DND-41 (cell line): ENCODE measurements around the gene TRMT1L.
A peak's percentile ranks its signal among the peaks of the same experiment; 100 is the strongest.

Source experiments
- ATAC-seq: fragments of 200-7000 bp; cut with Tn5 transposase; 3 replicates; pipeline ENCODE4 v1.9.1; 2021; ENCODE audit warnings: low read depth; ENCODE audit not compliant: insufficient read depth
- DNase-seq: peaks from one replicate; pipeline ENCODE4 v3.0.0-alpha.2; 2020
- H2AFZ ChIP-seq: 2 replicates; pipeline ENCODE4 v1.6.0; 2012; ENCODE audit warnings: low read depth, low read length
- H3K27ac ChIP-seq: 2 replicates; pipeline ENCODE4 v1.5.1; 2012; ENCODE audit warnings: low read length, inconsistent platforms
- H3K27me3 ChIP-seq: fragments of 200-600 bp; sonication (generic); 2 replicates; pipeline ENCODE4 v1.6.0; 2012; ENCODE audit warnings: low read length, mild to moderate bottlenecking, inconsistent platforms; ENCODE audit not compliant: insufficient read depth, poor library complexity
- H3K36me3 ChIP-seq: 2 replicates; pipeline ENCODE4 v1.5.1; 2012; ENCODE audit warnings: low read length, inconsistent platforms; ENCODE audit not compliant: insufficient read depth
- H3K4me1 ChIP-seq: 2 replicates; pipeline ENCODE4 v1.5.1; 2012; ENCODE audit warnings: mild to moderate bottlenecking, low read length; ENCODE audit not compliant: insufficient read depth
- H3K4me2 ChIP-seq: 2 replicates; pipeline ENCODE4 v1.6.0; 2012; ENCODE audit warnings: mild to moderate bottlenecking, moderate library complexity, low read length, inconsistent platforms; ENCODE audit not compliant: insufficient read depth
- H3K4me3 ChIP-seq, 2 experiments: fragments of 200-600 bp in 1 of 2; shearing (Covaris generic) in 1 of 2; 2 replicates each; pipeline ENCODE4 v1.5.1; 2012 to 2016; ENCODE audit warnings: inconsistent platforms in 2 of 2, low read length in 2 of 2, mild to moderate bottlenecking in 2 of 2, low read depth in 1 of 2, moderate library complexity in 1 of 2
- H3K79me2 ChIP-seq: 2 replicates; pipeline ENCODE4 v1.6.0; 2012; ENCODE audit warnings: low read length, inconsistent platforms; ENCODE audit not compliant: insufficient read depth
- H3K9ac ChIP-seq: 2 replicates; pipeline ENCODE4 v1.6.0; 2012; ENCODE audit warnings: low read depth, mild to moderate bottlenecking, inconsistent platforms, low read length, moderate library complexity
- H3K9me3 ChIP-seq: 2 replicates; pipeline ENCODE4 v1.5.1; 2012; ENCODE audit warnings: low read length, moderate library complexity, mild to moderate bottlenecking, inconsistent platforms; ENCODE audit not compliant: insufficient read depth, severe bottlenecking
- H4K20me1 ChIP-seq: 2 replicates; pipeline ENCODE4 v1.6.0; 2012; ENCODE audit warnings: low read length; ENCODE audit not compliant: insufficient read depth
- EZH2 ChIP-seq: IDR thresholded peaks from 3 replicates; pipeline ENCODE4 v1.6.1; 2012; ENCODE audit warnings: borderline replicate concordance, low read depth, mild to moderate bottlenecking, moderate library complexity, low read length, inconsistent platforms; ENCODE audit not compliant: severe bottlenecking
- TF ChIP-seq, protein P1 (sequence below): IDR thresholded peaks from 2 replicates; pipeline ENCODE4 v1.5.1; 2012; ENCODE audit warnings: borderline replicate concordance, low read length, moderate library complexity, mild to moderate bottlenecking; ENCODE audit not compliant: poor library complexity, severe bottlenecking; ENCODE audit errors: extremely low read depth

Gene TRMT1L

DNA sequence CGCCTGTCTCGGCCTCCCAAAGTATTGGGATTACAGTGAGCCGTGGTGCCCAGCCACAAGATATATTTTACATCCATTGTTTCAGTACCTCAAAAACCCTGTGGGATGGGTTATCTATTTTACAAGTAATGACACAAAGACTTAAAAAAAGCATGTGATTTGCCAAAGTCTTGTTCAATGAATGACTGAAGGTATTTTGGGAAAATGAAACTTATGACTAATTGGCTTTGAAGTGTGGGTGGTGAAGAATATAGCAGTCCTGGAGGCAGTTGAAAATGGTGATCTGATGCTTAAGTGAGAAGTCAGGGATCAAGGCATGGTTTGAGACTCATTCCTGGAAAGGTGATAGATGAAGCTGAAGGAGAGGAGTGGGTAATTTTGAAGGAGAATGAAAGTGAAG is 3.2 kb upstream of the TRMT1L start:
- H2AFZ ChIP-seq: no peak overlapping the region
- no peak for TF ChIP-seq EZH2
- TF ChIP-seq, protein P1, sequence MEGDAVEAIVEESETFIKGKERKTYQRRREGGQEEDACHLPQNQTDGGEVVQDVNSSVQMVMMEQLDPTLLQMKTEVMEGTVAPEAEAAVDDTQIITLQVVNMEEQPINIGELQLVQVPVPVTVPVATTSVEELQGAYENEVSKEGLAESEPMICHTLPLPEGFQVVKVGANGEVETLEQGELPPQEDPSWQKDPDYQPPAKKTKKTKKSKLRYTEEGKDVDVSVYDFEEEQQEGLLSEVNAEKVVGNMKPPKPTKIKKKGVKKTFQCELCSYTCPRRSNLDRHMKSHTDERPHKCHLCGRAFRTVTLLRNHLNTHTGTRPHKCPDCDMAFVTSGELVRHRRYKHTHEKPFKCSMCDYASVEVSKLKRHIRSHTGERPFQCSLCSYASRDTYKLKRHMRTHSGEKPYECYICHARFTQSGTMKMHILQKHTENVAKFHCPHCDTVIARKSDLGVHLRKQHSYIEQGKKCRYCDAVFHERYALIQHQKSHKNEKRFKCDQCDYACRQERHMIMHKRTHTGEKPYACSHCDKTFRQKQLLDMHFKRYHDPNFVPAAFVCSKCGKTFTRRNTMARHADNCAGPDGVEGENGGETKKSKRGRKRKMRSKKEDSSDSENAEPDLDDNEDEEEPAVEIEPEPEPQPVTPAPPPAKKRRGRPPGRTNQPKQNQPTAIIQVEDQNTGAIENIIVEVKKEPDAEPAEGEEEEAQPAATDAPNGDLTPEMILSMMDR: no peak

DNA sequence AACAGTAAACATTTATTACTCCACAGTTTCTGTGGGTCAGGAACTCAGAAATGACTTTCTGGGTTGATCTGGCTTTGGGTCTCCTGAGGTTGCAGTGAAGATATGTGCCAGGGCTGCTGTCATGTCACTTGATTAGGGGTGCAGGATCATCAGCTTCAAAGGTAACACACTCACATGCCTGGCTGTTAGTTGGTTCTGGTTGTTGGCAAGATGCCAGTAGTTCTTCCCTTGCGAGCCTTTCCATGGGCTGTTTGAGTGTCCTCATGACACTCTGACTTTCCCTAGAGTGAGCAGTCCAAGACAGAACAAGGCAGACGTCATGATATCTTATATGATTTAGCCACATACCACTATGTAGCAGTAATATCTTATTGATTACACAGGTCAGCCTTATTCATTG is 2.0 kb upstream of the TRMT1L start:
- TF ChIP-seq EZH2: no peak
- TF ChIP-seq, protein P1: no peak
- H3K27ac ChIP-seq: no peak overlapping the region
- ATAC-seq: no peak
- no peaks in the 10 kb centered on the region for H3K27me3 ChIP-seq
- H3K4me2 ChIP-seq: peak overlapping the region; percentile 85; the same call in 1 of the 2 replicates
- no peak for DNase-seq
- no peaks in the 10 kb centered on the region for H3K9me3 ChIP-seq
- peaks cover 18% of the 10 kb centered on the region for H3K79me2 ChIP-seq
- H2AFZ ChIP-seq: no peak overlapping the region
- H3K36me3 ChIP-seq: no peaks in the 10 kb centered on the region; the same call in 1 of the 2 replicates
- H3K4me1 ChIP-seq: peaks cover 27% of the 10 kb centered on the region
- no peaks in the 10 kb centered on the region for H4K20me1 ChIP-seq
- no peak overlapping the region for H3K4me3 ChIP-seq
- no peak overlapping the region for H3K9ac ChIP-seq

More for the DNA sequence above, 3.2 kb upstream of the TRMT1L start:
- no peak overlapping the region for H3K4me3 ChIP-seq
- H3K27me3 ChIP-seq: no peaks in the 10 kb centered on the region
- H3K36me3 ChIP-seq: no peaks in the 10 kb centered on the region; the same call in 1 of the 2 replicates
- H3K27ac ChIP-seq: no peak overlapping the region
- H4K20me1 ChIP-seq: no peaks in the 10 kb centered on the region
- ATAC-seq (no peak), DNase-seq (no peak)
- peaks cover 22% of the 10 kb centered on the region for H3K4me1 ChIP-seq
- no peak overlapping the region for H3K4me2 ChIP-seq
- peaks cover 17% of the 10 kb centered on the region for H3K79me2 ChIP-seq
- no peaks in the 10 kb centered on the region for H3K9me3 ChIP-seq
- H3K9ac ChIP-seq: no peak overlapping the region

DNA sequence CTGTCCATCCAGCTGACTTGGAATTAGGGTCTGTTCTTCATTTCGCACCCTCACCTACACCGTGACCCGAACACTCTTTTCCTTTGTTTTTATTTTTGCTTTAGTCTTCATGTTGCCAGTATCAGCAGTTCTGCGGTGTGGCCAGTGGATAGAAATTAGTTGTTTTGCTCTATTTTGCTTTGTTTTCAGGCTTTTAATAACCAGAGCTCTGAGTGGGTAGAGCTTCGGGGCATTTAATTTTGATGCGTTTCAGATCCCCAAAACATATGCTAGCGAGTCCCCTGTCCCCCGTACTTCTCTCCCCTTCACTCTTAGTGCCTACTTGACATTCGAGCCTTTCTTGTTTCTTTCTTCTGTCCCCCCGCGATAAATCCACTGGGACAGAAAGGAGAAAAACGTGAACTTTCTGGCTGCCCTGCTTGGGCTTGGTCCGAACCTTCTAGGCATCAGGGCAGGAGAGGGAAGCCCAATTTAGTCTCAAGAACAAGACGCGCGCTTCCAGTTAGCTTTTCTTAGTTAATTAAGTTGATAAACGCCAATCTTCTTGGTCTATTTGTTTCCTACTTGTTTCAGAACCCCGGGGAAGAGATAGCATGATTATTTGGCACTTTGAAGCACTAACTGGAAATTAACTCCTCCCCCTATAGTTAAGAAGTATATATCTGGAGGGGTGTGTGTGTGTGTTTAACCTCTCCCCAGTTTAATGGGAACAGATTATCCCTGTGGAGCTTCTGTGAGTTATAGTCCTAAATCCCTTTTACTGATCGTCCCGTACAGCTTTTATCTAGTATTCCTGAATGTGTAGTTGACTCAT is 1.1 kb upstream of the TRMT1L start:
- Histone ChIP-seq H3K4me1 (peaks cover 27% of the 10 kb centered on the region), H3K9me3 (no peaks in the 10 kb centered on the region), H3K4me2 (peak overlapping the region; percentile 85), H3K79me2 (peaks cover 18% of the 10 kb centered on the region), H3K9ac (peak overlapping the region; percentile 76), H3K27me3 (no peaks in the 10 kb centered on the region), H3K4me3 (peak overlapping the region; percentile 80 to 86; a peak in 3 of 4 replicates), H3K27ac (peak overlapping the region; percentile 63), H2AFZ (peak overlapping the region; percentile 92), H3K36me3 (no peaks in the 10 kb centered on the region; the same call in 1 of the 2 replicates), H4K20me1 (no peaks in the 10 kb centered on the region)
- no peak for TF ChIP-seq EZH2
- TF ChIP-seq, protein P1: no peak
- ATAC-seq (no peak), DNase-seq (no peak)
